ENCODE results near the gene LRRC75A.
"Not testable (repeated sequence)": the region's sequence is repeated elsewhere in the genome, so short reads cannot be mapped to it uniquely, and the experiment has no call there.

LRRC75A gene

GRCh38 chr17:16472539-16472938 is 19.5 kb downstream of the LRRC75A start:
- DNase-seq (ENCODE audit: low read depth), result no peak

- DNase-seq (ENCODE audit: low read depth), result no peak
These were observed 20.7 kb downstream of the LRRC75A start for GRCh38 chr17:16471295-16471694.

GRCh38 chr17:16470265-16470664 is 21.7 kb downstream of the LRRC75A start:
- DNase-seq (ENCODE audit: low read depth), result no peak

GRCh38 chr17:16468428-16468992 is 23.5 kb downstream of the LRRC75A start:
- no peak for DNase-seq (ENCODE audit: low read depth)

GRCh38 chr17:16467886-16468285 is 24.1 kb downstream of the LRRC75A start:
- DNase-seq (ENCODE audit: low read depth), result no peak

GRCh38 chr17:16467044-16467443 is 24.9 kb downstream of the LRRC75A start:
- no peak for DNase-seq (ENCODE audit: low read depth)

- DNase-seq (ENCODE audit: low read depth), result no peak
These were observed 25.6 kb downstream of the LRRC75A start for GRCh38 chr17:16466407-16466806.

- DNase-seq (ENCODE audit: low read depth), result no peak
These were observed 26.1 kb downstream of the LRRC75A start for GRCh38 chr17:16465861-16466338.

- DNase-seq (ENCODE audit: low read depth), result no peak
These were observed 27.0 kb downstream of the LRRC75A start for GRCh38 chr17:16465052-16465312.

GRCh38 chr17:16464303-16465051 is 27.5 kb downstream of the LRRC75A start:
- DNase-seq (ENCODE audit: low read depth), result no peak

- DNase-seq (ENCODE audit: low read depth), result no peak
These were observed 28.4 kb downstream of the LRRC75A start for GRCh38 chr17:16463358-16464302.

GRCh38 chr17:16462070-16462864 is 29.7 kb downstream of the LRRC75A start:
- DNase-seq (ENCODE audit: low read depth), result no peak

GRCh38 chr17:16461606-16461866 is 30.5 kb downstream of the LRRC75A start:
- no peak for DNase-seq (ENCODE audit: low read depth)

GRCh38 chr17:16460796-16461605 is 31.0 kb downstream of the LRRC75A start:
- DNase-seq (ENCODE audit: low read depth), result no peak

GRCh38 chr17:16459855-16460550 is 32.0 kb downstream of the LRRC75A start:
- DNase-seq (ENCODE audit: low read depth), result no peak

GRCh38 chr17:16459271-16459670 is 32.7 kb downstream of the LRRC75A start:
- DNase-seq (ENCODE audit: low read depth), result no peak

- no peak for DNase-seq (ENCODE audit: low read depth)
These were observed 35.2 kb downstream of the LRRC75A start for GRCh38 chr17:16456742-16457316.

- no peak for DNase-seq (ENCODE audit: low read depth)
These were observed 35.8 kb downstream of the LRRC75A start for GRCh38 chr17:16455997-16456741.

- no peak for DNase-seq (ENCODE audit: low read depth)
These were observed 38.5 kb downstream of the LRRC75A start for GRCh38 chr17:16453493-16453851.

GRCh38 chr17:16452268-16452667 is 39.7 kb downstream of the LRRC75A start:
- DNase-seq (ENCODE audit: low read depth), result not testable (repeated sequence)
